SH-SY5Y (cell line): ENCODE data around the gene ADAMTS17.

Experiments
- GATA2 ChIP-seq: IDR thresholded peaks from 2 replicates; pipeline ENCODE4 v1.6.1; 2011; ENCODE audit warnings: mild to moderate bottlenecking, low read depth, low read length
- GATA3 ChIP-seq: IDR thresholded peaks from 2 replicates; pipeline ENCODE4 v1.6.1; 2011; ENCODE audit warnings: low read depth, mild to moderate bottlenecking, low read length, moderate library complexity

GRCh38 chr15:100002086-100002620 is 339.6 kb downstream of the ADAMTS17 start:
- no peak for TF ChIP-seq GATA2
- no peak for TF ChIP-seq GATA3
